HCT116 (cell line): ENCODE results near the gene BUB3.

Experiments used
- CEBPB ChIP-seq: IDR thresholded peaks from 2 replicates; pipeline ENCODE4 v1.6.1; 2012; ENCODE audit warnings: low read depth
- EZH2 ChIP-seq: fragments of 200-600 bp; sonication (generic); IDR thresholded peaks from 2 replicates; pipeline ENCODE4 v1.6.1; 2017; ENCODE audit warnings: antibody characterized with exemption, mixed run types
- EZH2phosphoT487 ChIP-seq: fragments of 200-600 bp; IDR thresholded peaks from 2 replicates; pipeline ENCODE4 v1.6.1; 2018; ENCODE audit warnings: antibody characterized with exemption, borderline replicate concordance
- POLR2A ChIP-seq: IDR thresholded peaks from 2 replicates; pipeline ENCODE4 v1.7.0; 2011; ENCODE audit warnings: borderline replicate concordance; ENCODE audit not compliant: insufficient read depth, insufficient read length; ENCODE audit errors: extremely low read depth
- POLR2AphosphoS5 ChIP-seq: IDR thresholded peaks from 2 replicates; pipeline ENCODE4 v1.6.1; 2011; ENCODE audit warnings: mild to moderate bottlenecking, low read depth, low read length, moderate library complexity
- RAD21 ChIP-seq: IDR thresholded peaks from 2 replicates; pipeline ENCODE4 v1.6.1; 2012; ENCODE audit warnings: low read depth, mild to moderate bottlenecking
- SP1 ChIP-seq: IDR thresholded peaks from 2 replicates; pipeline ENCODE4 v1.6.1; 2012; ENCODE audit warnings: low read depth
- ZNF274 ChIP-seq: fragments of 200-500 bp; sonication (Bioruptor generic); IDR thresholded peaks from 2 replicates; pipeline ENCODE4 v1.6.1; 2014; ENCODE audit warnings: mild to moderate bottlenecking, low read depth, low read length, inconsistent platforms
- TF ChIP-seq, protein P1 (sequence below), 3 experiments: fragments of 200-600 bp in 1 of 3; sonication (generic) in 1 of 3; IDR thresholded peaks in 2 of 3; conservative IDR thresholded peaks in 1 of 3; 2 replicates each; pipeline ENCODE4 v1.5.1; 2012 to 2017; ENCODE audit warnings: low read depth in 2 of 3, low read length in 2 of 3, antibody characterized with exemption in 1 of 3, borderline replicate concordance in 1 of 3, control low read depth in 1 of 3, mild to moderate bottlenecking in 1 of 3, mixed read lengths in 1 of 3, mixed run types in 1 of 3, moderate library complexity in 1 of 3; ENCODE audit not compliant: insufficient read depth in 1 of 3
- TF ChIP-seq, protein P2 (sequence below): IDR thresholded peaks from 2 replicates; pipeline ENCODE4 v1.6.1; 2012; ENCODE audit warnings: low read depth

DNA sequence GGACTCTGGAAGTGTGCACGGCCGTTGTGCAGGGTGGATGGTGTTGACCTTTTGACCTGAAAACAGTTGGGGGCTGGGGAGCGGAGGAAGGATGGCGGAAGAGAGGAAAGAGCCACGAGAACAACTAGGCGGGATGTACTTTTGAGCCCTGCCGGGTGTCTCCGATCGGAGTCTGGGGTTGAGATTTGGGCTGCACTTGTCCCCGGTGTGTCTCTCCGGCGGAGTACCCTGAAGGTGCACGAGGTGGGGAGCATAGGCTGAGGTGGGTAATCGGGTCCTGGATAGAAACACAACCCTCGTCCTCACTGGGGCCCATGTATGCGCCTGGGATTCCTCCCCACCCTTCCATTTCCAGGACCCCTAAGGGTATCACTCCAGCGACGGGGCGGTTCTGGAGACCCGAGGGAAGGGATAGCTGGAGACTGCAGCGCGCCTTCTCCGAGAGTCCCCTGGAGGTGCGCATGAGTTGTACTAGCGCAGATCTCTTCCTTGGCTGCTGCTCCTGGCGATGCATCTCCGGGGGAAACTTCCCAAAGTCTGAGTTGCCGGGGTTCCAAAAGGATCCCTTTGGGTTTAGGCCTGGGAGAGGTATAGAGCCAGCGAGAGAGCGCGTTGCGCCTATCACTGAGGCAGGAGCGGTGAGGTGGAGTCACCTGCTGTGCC is 10.9 kb upstream of the BUB3 start:
- TF ChIP-seq, protein P1, sequence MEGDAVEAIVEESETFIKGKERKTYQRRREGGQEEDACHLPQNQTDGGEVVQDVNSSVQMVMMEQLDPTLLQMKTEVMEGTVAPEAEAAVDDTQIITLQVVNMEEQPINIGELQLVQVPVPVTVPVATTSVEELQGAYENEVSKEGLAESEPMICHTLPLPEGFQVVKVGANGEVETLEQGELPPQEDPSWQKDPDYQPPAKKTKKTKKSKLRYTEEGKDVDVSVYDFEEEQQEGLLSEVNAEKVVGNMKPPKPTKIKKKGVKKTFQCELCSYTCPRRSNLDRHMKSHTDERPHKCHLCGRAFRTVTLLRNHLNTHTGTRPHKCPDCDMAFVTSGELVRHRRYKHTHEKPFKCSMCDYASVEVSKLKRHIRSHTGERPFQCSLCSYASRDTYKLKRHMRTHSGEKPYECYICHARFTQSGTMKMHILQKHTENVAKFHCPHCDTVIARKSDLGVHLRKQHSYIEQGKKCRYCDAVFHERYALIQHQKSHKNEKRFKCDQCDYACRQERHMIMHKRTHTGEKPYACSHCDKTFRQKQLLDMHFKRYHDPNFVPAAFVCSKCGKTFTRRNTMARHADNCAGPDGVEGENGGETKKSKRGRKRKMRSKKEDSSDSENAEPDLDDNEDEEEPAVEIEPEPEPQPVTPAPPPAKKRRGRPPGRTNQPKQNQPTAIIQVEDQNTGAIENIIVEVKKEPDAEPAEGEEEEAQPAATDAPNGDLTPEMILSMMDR (IDR thresholded peaks at IDR 0.05 in 2 of 3, conservative IDR thresholded peaks at IDR 0.05 in 1 of 3; ENCODE audit: borderline replicate concordance in 1 of 3, insufficient read depth in 1 of 3, low read depth in 2 of 3, low read length in 2 of 3), result no peak
- TF ChIP-seq POLR2A (no peak), SP1 (no peak), ZNF274 (no peak), EZH2phosphoT487 (no peak), CEBPB (no peak), EZH2 (no peak), POLR2AphosphoS5 (no peak), RAD21 (no peak)
- TF ChIP-seq, protein P2, sequence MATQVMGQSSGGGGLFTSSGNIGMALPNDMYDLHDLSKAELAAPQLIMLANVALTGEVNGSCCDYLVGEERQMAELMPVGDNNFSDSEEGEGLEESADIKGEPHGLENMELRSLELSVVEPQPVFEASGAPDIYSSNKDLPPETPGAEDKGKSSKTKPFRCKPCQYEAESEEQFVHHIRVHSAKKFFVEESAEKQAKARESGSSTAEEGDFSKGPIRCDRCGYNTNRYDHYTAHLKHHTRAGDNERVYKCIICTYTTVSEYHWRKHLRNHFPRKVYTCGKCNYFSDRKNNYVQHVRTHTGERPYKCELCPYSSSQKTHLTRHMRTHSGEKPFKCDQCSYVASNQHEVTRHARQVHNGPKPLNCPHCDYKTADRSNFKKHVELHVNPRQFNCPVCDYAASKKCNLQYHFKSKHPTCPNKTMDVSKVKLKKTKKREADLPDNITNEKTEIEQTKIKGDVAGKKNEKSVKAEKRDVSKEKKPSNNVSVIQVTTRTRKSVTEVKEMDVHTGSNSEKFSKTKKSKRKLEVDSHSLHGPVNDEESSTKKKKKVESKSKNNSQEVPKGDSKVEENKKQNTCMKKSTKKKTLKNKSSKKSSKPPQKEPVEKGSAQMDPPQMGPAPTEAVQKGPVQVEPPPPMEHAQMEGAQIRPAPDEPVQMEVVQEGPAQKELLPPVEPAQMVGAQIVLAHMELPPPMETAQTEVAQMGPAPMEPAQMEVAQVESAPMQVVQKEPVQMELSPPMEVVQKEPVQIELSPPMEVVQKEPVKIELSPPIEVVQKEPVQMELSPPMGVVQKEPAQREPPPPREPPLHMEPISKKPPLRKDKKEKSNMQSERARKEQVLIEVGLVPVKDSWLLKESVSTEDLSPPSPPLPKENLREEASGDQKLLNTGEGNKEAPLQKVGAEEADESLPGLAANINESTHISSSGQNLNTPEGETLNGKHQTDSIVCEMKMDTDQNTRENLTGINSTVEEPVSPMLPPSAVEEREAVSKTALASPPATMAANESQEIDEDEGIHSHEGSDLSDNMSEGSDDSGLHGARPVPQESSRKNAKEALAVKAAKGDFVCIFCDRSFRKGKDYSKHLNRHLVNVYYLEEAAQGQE, result no peak
